Activated CD8-positive, alpha-beta memory T cell treated with anti-CD3 and anti-CD28 coated beads, Interleukin-2, amount 50 U/mL, for 24 hours (primary cell): ENCODE results near the gene CAMK1D.
"Not testable (repeated sequence)": the region's sequence is repeated elsewhere in the genome, so short reads cannot be mapped to it uniquely, and the experiment has no call there.

Source experiments
- DNase-seq: peaks from one replicate; pipeline ENCODE4 v3.0.0-alpha.2; 2020; ENCODE audit errors: extremely low read depth

Gene CAMK1D

DNA sequence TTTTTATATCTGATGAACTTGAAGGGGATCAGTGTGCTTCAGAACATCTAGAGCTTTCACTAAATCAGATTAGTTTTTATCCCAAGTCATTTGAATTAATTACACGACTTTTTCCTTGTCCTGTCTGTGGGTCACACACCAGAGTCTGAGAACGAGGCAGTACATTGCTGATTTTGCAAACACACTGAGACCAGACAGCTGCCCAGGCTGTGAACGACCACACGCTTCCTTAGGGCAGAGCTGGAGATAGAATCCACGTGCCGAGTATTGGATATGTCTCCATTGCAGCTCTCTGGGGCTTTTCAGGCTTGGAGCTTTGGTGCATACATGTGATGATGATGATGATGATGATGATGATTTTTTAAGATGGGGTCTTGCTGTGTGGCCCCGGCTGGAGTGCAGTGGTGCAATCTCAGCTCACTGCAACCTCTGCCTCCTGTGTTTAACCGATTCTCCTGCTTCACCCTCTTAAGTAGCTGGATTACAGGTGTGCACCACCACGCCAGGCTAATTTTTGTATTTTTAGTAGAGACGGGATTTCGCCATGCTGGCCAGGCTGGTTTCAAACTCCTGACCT is 81.1 kb downstream of the CAMK1D start:
- DNase-seq, result no peak

DNA sequence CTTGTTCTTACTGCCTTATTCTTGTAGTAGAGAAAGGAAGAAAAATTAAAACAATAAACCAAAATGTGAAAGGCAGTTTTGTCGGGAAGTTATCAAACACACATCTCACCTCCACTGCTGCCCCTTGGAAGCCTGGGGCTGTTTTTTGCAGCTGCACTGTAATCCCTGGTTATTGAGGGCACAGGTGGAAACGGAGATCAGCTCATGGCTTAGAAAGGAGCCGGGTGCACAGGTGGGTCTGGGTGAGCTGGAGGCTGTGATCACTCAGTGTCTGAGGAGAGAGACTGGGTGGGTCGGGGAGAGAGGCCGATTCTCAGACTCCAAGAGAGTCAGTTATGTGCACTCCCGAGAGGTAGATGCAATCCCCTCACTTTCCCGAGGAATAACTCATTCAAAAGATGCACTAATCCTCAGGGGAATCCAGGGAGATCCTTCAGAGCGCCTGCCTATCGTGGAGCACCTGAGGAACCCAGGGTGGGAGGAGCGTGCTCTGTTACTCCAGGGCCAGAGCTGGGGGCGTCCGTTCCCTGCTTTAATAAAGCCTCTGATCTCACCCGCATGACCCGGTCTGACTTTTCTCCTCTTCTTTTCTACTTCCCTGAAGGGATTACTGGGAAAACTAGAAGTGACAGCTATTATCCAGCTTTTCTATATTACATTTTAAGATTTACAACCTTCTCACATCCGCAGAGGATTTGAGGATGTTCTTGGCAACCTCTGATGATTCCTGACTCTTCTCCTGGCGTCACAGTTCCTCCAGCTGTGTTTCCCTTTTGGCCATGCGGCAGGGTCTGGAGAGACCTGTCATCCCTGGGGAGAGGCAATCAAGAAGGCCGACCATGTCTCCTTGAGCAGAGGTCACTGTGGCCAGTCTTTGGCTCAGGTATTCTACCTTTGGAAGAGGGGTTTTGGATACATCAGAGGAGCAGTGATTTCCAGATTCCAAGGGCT is 82.1 kb downstream of the CAMK1D start:
- DNase-seq, result no peak

DNA sequence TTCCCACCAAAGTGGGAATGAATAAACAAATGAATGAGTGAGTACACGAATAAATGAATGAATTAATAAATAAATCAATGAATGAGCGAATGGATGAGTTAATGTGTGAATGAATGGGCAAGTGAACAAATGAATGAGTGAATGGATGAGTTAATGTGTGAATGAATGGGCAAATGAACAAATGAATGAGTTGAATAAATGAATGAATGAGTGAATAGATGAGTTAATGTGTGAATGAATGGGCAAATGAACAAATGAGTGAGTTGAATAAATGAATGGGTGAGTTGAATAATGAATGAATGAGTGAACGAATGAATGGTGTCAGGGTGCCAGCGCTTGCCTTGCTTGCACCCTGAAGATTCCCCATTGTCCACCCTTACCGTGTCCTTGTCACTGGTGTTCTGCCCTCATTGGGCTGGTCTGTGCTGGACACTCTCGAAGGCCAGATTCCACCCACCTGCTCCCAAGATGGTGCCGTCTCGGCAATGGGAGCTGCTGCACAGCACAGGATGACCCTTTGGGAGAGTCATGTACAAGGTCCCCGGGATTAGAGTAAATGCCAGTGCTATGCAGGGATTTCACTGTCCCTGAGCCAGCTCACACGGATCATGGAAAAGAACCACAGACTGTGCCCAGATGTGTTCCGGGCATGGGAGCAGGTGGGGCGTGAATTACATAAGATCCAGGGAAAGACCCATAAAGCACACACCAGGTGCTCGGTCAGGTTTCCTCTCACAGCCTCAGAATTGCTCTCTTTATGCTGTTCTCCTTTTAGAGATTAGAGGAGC is 83.2 kb downstream of the CAMK1D start:
- DNase-seq, result no peak

DNA sequence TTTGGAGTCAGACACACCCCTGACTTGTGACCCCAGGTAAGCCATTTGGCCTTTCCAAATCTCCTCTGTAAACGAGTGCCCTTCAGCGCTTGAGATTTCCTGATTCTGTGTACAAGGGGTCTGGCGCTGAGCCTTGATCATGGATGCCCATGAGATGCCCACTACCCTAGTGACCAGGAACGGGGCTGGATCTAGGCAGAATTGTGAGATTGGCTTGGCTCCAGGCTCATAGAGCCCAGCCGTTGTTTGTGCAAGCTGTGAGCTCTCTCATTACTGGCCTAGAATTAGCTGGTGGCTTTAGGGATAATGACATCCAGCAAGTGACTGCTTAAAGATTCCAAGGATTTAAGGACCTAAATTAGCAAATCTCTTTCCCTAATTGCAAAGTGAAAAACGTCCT is 84.9 kb downstream of the CAMK1D start:
- no peak for DNase-seq

DNA sequence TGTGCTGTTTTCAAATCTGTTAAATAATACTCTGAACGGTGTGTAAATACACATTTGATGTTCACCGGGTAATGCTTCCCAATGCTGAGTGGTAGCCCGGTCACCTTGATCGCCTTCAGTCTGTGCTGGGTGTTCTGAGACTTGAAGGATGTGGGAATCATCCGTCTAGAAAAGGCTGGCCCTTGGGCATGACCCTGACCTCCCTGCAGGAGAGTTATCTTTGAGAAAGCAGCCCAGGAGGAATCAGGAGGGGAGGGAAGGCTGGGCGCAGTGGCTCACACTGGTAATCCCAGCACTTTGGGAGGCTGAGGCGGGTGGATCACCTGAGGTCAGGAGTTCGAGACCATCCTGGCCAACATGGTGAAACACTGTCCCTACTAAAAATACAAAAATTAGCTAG is 85.3 kb downstream of the CAMK1D start:
- DNase-seq, result not testable (repeated sequence)

DNA sequence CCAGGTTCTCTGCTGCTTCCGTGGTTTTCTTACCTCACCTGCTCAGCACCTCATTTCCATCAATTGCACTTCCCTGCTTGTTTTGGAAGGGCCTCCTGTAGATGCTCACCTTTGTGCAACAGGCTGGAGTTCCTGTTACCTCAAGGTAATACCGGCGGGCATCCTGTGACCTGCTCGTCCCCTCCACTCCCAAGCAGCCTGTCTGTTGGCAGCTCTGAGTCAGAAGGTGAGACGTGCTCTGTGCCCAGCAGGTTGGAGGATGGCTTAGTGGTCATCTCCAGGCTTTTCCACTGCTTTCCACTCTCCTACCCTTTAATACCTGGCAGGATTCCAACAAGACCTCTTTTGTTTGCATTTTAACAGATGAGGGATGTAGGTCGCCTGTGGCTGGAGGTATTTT is 86.0 kb downstream of the CAMK1D start:
- DNase-seq, result no peak

DNA sequence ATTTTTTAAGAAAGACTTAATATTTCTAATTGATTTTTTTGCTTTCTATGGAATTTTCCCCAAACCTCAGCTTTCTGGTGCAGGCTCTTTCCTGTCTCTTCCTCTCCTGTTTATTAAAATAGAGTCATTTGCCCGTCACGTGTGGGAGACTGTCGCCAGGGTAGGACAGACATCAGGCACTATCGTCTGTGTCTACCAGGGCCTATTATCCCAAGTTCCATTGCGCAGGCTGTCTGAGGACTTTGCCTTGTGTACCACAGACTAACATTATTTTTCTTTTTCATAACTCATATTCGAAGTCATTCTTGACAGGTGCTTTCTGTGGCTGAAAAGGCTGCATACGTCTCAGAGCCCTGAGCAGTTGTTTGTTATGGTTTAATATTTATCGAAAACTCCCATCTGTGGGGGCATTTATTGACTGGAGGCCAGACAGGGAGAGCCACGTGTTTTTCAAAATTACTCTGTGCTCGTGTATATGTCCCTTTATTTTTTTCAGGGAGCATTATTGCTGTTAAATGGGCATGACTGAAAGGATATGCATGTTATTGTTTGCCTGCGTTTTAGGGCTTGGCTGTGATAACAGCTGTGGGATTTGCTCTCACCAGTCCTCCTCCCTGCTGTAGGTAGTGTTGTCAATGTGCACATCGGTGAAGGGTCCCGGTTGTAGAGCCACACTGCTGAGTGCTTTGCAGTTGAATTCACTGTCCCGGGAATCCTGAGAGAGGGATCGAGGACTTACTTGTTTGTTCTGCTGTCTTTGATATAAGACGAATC is 89.8 kb downstream of the CAMK1D start:
- DNase-seq, result no peak

DNA sequence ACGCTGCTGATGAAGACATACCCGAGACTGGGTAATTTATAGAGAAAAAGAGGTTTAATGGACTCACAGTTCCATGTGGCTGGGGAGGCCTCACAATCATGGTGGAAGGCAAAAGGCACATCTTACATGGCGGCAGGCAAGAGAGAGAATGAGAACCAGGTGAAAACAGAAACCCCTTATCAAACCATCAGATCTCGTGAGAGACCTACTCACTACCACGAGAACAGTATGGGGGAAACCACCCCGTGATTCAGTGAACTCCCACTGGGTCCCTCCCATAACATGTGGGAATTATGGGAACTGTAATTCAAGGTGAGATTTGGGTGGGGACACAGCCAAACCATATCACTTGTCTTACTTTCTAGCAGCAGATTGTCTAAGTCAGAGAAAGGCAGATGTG is 90.4 kb downstream of the CAMK1D start:
- not testable (repeated sequence) for DNase-seq

DNA sequence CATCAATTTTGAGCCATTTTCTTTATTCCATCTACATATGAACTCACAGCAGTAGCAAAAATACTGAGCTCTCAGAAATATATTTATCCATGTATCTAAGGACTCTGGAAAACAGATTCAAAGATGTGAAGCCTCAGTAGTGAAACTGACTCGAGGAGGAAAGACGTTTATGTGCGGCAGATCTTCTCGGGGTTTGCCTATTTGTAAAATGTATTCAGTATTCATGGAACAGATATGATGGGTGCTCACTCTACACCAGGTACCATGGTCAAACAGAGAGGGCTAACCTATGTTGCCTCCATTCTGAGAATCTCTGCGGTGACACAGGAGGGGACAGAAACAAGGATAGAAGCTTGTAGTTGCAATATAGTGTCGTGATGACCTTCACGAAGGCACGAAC is 93.7 kb downstream of the CAMK1D start:
- no peak for DNase-seq

DNA sequence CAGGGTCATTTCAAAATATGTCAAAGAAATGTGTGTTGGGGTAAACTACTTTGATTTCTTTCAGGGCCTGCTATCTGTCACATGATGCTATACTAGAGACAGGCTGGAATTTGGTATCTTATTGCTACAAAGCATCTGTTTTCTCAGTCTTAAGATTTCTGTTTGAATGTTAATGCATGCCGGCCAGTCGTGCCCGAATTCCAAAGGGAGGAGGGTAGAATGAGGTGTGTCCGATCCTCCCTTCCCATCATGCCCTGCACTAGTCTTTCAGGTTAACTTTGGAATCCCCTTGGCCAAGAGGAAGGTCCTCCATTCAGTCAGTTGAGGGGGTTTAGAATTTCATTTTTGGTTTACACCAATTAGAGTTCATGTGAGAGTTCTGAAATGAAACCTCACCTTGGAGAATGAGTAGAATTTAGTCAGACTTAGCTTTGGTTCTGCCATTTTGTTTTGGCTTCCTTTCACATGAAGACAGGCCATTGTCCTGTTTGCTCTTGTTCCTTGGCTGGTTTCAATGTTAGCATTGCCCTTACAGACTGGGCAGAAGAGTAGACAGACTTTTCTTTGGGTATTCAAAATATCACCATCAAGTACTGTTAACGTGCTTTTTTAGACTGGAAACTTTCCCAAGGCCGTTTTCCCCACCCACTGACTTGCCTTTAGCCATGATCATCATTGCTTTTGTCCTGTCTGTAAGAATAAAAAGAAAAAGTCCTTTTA is 95.8 kb downstream of the CAMK1D start:
- DNase-seq, result no peak

DNA sequence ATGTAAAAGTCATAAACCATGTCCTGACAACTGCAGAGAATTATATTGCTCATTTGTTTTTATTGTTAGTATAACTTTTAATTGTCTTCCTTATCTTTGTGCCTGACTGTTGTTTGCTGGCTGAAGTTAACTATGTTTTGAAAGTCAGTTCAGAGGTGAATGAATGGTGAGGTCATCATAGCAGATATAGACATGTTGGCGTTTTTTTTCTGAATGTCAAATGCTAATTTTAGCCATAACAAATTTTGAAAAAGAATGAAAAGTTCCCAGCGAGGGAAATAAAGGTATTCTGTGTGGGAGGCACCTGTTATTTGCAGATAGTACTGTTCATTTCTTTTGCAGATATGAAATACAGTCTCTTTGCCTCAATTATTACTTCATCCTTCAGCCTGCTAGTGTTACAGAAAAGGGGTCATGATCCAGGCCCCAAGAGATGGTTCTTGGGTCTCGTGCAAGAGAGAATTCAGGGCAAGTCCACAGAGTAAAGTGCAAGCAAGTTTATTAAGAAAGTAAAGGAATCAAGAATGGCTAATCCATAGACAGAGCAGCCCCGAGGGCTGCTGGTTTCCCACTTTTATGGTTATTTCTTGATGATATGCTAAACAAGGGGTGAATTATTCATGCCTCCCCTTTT is 96.5 kb downstream of the CAMK1D start:
- no peak for DNase-seq

DNA sequence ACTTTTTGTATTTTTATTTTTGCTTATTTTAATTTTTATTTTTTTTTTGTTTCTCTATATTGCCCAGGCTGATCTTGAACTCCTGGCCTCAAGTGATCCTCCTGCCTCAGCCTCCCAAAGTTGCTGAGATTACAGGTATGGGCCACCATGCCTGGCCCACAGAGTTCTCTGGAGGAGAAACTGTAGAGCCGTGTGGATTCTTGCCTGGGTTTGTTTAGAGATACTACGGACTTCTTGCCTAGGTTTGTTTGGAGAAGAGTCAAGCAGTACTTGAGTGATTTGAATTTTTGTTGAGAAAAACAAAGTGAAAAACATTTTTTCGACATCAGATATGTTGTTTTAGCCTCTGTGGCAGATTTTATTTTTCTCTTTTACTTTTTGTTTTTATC is 99.0 kb downstream of the CAMK1D start:
- DNase-seq, result no peak

DNA sequence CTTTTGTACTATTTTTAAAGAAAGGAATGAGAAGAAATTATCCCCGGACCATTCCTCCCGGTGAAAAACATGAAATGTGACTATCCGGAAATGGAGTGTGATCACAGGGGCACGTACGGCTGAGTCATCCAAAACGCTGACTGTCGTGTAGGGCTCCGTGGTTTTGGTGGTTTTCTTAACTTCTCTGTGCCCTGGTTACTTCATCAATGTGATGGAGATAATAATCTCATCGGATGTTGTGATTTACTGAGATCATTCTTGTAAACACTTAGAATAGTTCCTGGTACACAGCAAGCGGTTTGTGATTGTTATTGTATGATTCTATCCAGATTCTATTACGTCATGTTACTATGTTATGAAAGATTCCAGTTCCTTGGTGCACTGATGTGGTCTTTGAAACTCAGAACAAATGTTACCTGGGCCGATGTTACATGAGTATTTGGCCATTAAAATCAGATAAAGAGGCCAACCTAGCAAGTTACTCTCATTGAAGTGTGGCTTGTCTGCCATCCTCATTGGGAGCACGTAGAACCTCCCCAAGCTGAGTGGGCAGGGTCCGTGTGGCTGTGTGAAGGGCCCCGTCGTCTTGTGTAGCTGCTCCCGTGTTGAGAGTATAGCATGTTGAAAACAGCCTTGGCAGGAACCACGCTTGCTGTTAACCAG is 99.5 kb downstream of the CAMK1D start:
- peak; percentile 49 for DNase-seq

DNA sequence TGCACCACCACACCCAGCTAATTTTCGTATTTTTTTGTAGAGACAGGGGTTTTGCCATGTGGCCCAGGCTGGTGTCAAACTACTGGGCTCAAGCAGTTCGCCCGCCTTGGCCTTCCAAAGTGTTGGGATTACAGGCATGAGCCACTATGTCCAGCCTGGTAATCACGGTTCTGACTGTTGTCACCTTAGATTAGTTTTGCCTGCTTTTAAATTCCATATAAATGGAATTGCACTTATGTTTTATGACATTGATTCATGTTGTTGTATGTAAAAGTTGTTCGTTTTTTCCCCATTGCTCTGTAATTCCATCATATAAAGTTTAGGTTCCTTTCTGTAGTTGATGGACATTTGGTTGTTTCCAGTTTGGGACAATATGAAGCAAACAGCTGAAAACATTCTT is 106.0 kb downstream of the CAMK1D start:
- DNase-seq, result no peak

DNA sequence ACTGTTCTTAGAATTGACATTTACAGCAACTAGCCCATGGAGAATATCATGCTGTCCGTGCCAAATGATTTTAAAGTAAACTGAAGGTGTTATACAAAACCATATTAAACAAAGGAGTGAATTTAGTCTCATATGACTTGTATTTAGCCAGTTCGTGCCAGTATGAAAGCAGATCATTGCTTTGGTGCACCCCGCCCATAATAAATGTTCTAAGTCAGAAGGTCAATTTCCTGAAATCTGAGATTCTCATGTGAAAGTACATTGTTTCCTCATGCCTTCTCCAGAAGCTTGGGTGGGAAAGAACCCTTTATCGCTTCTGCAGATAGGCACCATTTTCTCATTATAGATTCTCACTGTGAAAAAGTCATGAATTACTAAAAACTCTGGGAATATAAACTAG is 106.4 kb downstream of the CAMK1D start:
- DNase-seq, result no peak

DNA sequence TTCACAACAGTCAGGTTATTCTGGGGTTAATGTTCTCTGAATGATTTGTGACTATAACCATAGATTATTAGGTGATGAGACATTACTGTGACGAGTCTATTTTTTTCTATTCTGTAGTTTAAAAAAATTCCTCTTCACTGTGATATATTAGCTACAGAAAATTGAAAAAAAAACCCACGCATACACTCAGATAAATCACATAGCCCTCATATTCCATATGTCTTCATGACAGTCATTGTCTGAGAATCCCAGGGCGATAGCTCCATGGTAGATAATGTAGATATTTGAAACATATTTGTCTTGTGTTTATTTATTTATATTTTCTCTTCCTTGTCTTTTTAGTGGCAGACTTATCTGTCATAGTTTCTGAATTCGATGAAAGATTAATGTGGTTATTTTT is 110.0 kb downstream of the CAMK1D start:
- DNase-seq, result no peak

DNA sequence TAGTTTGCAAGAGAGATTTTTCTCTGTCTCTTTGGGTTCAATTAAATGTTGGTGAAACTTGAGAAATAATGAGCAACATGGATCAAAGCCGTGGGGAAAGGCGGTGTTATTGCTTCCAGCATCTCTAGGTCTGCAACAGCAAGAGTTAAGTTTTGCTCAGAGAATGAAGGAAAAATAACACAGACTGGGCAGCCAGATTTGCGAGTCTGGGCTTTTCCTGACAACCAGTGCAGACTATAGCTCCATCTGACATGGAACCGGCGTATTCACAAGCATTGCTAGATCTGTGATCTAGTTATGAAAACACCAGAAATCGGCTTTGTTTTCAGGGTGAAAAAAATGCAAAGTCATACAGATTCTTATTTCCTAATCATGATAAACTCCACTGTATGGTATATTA is 110.4 kb downstream of the CAMK1D start:
- no peak for DNase-seq

DNA sequence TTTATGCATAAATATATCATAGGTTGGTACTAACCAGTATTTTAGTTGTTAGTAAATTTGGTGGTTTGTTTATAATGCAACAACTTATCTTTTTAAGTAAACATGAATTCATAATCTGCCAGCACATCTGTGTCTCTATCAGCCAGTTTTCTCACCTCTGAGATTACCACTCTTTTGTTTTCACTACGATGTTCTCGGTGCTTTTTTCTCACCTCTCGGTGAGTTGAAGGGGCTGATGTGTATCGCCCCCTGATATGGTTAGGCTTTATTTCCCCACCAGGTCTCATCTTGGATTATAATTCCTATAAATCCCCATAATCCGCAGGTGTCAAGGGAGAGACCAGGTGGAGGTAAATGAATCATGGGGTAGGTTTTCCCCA is 114.1 kb downstream of the CAMK1D start:
- no peak for DNase-seq

DNA sequence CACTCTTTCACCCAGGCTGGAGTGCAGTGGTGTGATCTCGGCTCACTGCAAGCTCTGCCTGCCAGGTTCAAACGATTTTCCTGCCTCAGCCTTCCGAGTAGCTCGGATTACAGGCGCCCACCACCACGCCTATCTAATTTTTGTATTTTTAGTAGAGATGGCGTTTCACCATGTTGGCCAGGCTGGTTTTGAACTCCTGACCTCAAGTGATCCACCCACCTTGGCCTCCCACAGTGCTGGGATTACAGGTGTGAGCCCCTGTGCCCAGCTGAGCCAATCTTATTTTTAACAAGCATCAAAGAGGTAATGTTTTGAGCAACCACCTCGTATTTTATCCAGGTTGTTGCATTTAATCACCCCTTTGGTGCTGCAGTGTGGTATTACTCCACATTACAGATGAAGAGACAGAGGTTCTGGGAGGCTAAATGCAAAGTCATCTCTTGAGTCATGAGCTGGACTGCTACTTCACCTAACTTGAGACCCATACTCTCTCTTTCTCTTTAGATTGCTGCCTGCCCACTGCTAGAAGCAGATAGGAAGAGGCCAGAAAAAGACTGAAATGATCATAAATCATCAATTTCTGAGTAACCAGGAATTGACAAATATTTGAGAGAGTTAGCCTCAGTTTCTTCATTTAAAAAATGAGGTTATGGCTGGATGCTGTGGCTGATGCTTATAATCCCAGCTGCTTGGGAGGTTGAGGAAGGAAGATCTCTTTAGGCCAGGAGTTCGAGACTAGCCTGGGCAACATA is 116.2 kb downstream of the CAMK1D start:
- no peak for DNase-seq
